Mammary epithelial cell (primary cell): ENCODE results near the gene BRAT1.

Experiments
- CTCF ChIP-seq, 2 donors: IDR thresholded peaks in 1 of 2; conservative IDR thresholded peaks in 1 of 2; 2 replicates each; pipeline ENCODE4 v1.5.1; 2011 to 2012; ENCODE audit warnings: inconsistent platforms in 2 of 2, low read length in 2 of 2, mild to moderate bottlenecking in 2 of 2, control low read depth in 1 of 2, low read depth in 1 of 2; ENCODE audit not compliant: insufficient read depth in 1 of 2; ENCODE audit errors: extremely low read depth in 1 of 2
- EZH2 ChIP-seq: IDR thresholded peaks from 2 replicates; pipeline ENCODE4 v1.6.1; 2012; ENCODE audit warnings: low read length, inconsistent platforms, borderline replicate concordance

- TF ChIP-seq CTCF (conservative IDR thresholded peaks at IDR 0.05 in 1 of 2, IDR thresholded peaks at IDR 0.05 in 1 of 2; ENCODE audit: extremely low read depth in 1 of 2, insufficient read depth in 1 of 2, low read depth in 1 of 2, low read length in 2 of 2) = no peak
- TF ChIP-seq EZH2 = no peak
Measured at GRCh38 chr7:2539031-2539911, 16.1 kb downstream of the BRAT1 start.
